Panc1 (cell line): ENCODE data around the gene MTHFD1L.

Experiments used
- CTCF ChIP-seq: fragments of 450-650 bp; IDR thresholded peaks from 2 replicates; pipeline ENCODE4 v1.5.1; 2017; ENCODE audit warnings: mild to moderate bottlenecking
- POLR2AphosphoS5 ChIP-seq: IDR thresholded peaks from 2 replicates; pipeline ENCODE4 v1.6.1; 2012; ENCODE audit warnings: mild to moderate bottlenecking, low read depth, low read length, moderate library complexity
- REST ChIP-seq, 2 experiments: IDR thresholded peaks; 2 replicates each; pipeline ENCODE4 v1.6.1; 2011 to 2012; ENCODE audit warnings: low read depth in 2 of 2, control low read depth in 1 of 2, low read length in 1 of 2, mild to moderate bottlenecking in 1 of 2, moderate library complexity in 1 of 2; ENCODE audit not compliant: insufficient read depth in 1 of 2

- no peak for TF ChIP-seq CTCF
- no peak for TF ChIP-seq REST (IDR thresholded peaks at IDR 0.05; ENCODE audit: insufficient read depth in 1 of 2, low read depth in 2 of 2, low read length in 1 of 2)
- no peak for TF ChIP-seq POLR2AphosphoS5
These were observed 237.8 kb downstream of the MTHFD1L start for GRCh38 chr6:151103266-151103665.
